ENCODE measurements around the gene IL36RN. TPM values are rescaled to one million over a fixed set of nuclear protein-coding genes. Genes with fewer than 3 reads are reported as not detected.

IL36RN gene
- total RNA-seq, 1 experiment from 2014 or later: not detected

DNA sequence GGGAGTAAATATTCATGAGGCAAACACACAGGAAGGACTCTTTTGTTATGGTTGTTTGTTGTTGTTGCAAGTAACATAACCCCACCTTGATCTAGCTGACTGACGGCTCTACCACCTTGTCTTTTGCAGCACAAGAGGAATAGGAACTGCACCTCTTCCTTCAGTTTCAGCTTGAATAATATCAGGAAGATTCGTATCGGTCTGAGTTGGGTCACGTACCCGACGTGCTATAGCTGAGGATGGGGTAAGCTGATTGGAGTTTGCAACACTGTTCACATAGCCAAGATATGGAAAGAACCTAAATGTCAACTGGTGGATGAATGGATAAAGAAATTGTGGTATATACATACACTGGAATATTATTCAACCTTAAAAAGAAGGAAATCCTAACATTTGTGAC is 53.9 kb downstream of the IL36RN start:
- no peak for DNase-seq
- no peak overlapping the region for H3K4me3 ChIP-seq (ENCODE audit: insufficient read depth, low read depth, low read length)
- H3K36me3 ChIP-seq (replicated peaks; ENCODE audit: control insufficient read depth, insufficient read depth, low read length): no peaks in the 10 kb centered on the region
- no peaks in the 10 kb centered on the region for H3K27me3 ChIP-seq (ENCODE audit: control insufficient read depth, insufficient read depth, low read length)

DNA sequence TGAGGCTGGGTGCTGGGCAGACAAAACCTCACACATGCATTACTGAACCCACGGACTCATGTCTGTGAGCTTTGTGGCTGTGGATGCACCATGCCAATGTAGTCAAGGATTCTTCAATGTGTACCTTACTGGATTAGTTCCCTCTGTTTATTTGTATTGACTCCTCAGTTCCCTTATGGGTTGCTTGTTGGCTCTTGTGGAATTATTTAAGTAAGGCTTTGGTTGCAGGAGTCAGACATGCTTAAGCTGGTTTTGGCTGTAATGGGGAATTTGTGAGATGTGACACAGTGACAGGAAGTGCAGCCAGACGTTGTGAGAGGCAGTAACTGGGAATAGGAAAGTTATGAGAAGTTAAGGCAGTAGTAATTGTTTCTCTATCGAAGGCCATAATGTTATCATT is 54.8 kb downstream of the IL36RN start:
- H3K36me3 ChIP-seq (replicated peaks; ENCODE audit: control insufficient read depth, insufficient read depth, low read length): no peaks in the 10 kb centered on the region
- H3K27me3 ChIP-seq (ENCODE audit: control insufficient read depth, insufficient read depth, low read length): no peaks in the 10 kb centered on the region
- DNase-seq: no peak
- H3K4me3 ChIP-seq (ENCODE audit: insufficient read depth, low read depth, low read length): no peak overlapping the region

Other genes with a start within 250 kb of the IL36RN start
- not detected in 2 replicates for gene IL1B, start 222.4 kb upstream of the IL36RN start, total RNA-seq (2014; rRNA removed; shearing (Covaris generic))
- gene IL37, start 148.0 kb upstream of the IL36RN start, total RNA-seq (2014; rRNA removed; shearing (Covaris generic)): 0.62 and 1.00 TPM in 2 replicates
- 0.37 TPM in 1 of 2 replicates, not detected in the other for gene IL36G, start 81.2 kb upstream of the IL36RN start, total RNA-seq (2014; rRNA removed; shearing (Covaris generic))
- not detected in 2 replicates for gene IL36A, start 53.7 kb upstream of the IL36RN start, total RNA-seq (2014; rRNA removed; shearing (Covaris generic))
- not detected in 2 replicates for gene IL36B, start 6.3 kb upstream of the IL36RN start, total RNA-seq (2014; rRNA removed; shearing (Covaris generic))
- gene IL1F10, start 8.8 kb downstream of the IL36RN start, total RNA-seq (2014; rRNA removed; shearing (Covaris generic)): not detected in 2 replicates
- not detected in 2 replicates for gene IL1RN, start 68.4 kb downstream of the IL36RN start, total RNA-seq (2014; rRNA removed; shearing (Covaris generic))
- gene PSD4, start 114.8 kb downstream of the IL36RN start, total RNA-seq (2014; rRNA removed; shearing (Covaris generic)): 1.5 and 1.9 TPM in 2 replicates
- not detected in 2 replicates for gene PAX8, start 219.7 kb downstream of the IL36RN start, total RNA-seq (2014; rRNA removed; shearing (Covaris generic))